PC-9 (cell line): ENCODE data around the gene ALLC.

Experiments
- CTCF ChIP-seq: fragments of 200-600 bp; sonication (generic); conservative IDR thresholded peaks from 2 replicates; pipeline ENCODE4 v1.6.1; 2017; ENCODE audit warnings: mixed run types, antibody characterized with exemption, mild to moderate bottlenecking, moderate library complexity
- EZH2 ChIP-seq: fragments of 200-600 bp; sonication (generic); IDR thresholded peaks from 2 replicates; pipeline ENCODE4 v1.8.0; 2017; ENCODE audit warnings: antibody characterized with exemption, low read depth

DNA sequence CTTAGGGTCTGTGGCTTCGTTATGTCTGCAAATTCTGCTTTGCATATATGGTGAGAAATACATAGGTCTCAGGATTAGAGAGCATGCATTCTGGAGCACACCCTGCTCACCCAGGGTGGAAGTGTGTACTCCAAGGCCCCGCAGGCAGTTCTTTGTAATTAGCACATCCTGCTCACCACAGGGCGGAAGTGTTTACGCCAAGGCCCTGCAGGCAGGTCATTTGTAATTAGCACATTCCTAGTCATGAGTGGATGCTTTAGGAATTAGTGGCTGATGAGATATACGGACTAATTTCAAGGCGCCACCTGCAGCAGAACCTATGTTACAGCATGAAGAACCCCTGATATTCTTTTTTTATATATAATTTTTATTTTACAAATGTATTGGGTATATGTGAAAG, 4.2 kb downstream of the ALLC start:
- TF ChIP-seq CTCF (no peak), EZH2 (no peak)
